GM20431 (cell line): ENCODE results near the gene GCH1.
"Not testable (repeated sequence)": the region's sequence is repeated elsewhere in the genome, so short reads cannot be mapped to it uniquely, and the experiment has no call there.

Source experiments
- in situ Hi-C: fragments of 300-500 bp; cut with MseI, MboI; formaldehyde crosslinking; loops from one replicate; pipeline ENCODE4 v1.15.0; 2020; ENCODE audit warnings: low sequenced_read_pairs; ENCODE audit not compliant: unreplicated experiment

The GCH1 gene

DNA sequence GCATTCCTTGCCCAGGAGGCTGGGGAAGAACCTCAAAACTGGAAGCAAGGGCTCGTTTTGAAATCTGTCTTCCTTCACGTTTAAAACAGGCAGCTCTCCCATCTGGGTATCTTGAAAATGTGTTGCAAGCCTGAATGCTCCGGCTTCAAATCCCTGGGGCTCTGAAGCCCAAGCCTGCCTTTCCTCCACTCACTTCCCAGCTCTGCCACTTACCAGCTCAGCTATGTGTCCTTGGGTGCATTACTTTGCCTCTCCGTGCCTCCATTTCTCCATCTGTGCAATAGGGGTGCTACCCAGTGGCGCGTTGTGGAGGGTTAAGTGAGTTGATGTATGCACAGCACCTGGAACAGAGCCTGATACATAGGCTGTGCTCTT, 97.6 kb downstream of the GCH1 start:
- in situ Hi-C loops: no loop called here

DNA sequence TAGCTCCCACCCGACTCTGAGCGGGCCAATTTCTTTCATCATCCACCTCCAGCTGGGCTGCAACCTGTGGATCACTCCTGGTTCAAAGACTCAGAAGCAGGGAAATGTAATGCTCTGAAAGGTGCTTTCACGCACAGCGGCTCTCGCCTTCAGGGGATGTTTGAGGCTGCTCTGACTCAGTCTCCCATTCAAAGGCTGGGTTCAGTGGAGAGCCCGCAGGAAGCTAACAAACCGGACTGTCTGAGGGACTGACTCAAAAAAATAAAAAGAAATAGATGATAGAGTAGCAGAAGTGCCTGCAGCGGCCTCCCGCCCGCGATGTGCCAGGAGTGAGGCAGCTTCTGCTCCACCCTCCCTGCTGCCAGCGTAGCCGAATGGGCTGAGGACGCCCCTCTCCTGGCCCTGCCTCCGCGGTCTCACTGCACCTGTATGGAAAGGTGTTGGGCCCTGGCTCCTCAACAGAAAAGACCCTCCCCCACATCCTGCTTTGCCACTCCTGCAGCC, 98.0 kb downstream of the GCH1 start:
- in situ Hi-C loops: no loop called here

DNA sequence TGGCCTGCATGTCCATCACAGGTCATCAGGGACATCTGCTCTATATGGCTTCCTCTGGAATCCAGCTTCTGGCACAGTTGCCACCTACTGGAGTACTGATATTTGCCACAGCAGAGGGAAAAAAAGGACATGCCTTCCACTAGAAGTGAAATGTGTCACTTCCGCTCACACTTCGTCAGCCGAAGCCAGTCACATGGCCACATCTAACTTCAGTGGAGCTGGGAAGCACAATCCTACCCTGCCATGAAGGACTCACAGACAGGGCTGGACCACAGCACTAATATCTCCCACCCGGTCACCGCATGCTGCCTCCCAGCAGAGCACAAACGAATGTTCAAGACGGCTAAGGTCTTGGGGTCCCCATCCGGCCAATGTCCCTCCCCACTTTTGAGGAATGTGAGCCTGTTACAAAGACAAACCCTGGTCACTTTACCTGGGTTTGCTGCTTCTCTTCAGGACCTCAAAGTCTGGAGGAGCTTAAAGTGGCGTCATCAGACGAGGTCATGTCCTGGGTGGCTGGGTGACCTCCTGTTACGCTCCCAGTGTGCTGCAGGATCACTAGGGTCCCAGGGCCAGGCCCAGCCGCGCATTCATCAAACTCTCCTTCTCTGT, 98.6 kb downstream of the GCH1 start:
- in situ Hi-C loops: no loop called here

- in situ Hi-C loops: no loop called here
Observed at GRCh38 chr14:54803396-54803795, 99.2 kb downstream of the GCH1 start.

DNA sequence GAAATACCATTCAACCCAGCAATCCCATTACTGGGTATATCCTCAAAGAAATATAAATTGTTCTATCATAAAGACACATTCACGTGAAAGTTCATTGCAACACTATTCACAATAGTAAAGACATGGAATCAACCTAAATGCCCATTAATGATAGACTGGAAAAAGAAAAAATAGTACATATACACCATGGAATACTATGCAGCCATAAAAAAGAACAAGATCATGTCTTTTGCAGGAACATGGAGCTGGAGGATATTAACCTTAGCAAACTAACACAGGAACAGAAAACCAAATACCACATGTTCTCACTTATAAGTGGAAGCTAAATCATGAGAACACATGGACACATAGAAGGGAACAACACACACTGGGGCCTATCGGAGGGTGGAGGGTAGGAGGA, 101.1 kb downstream of the GCH1 start:
- in situ Hi-C loops: not testable (repeated sequence)

- in situ Hi-C loops: loop anchor here (25.0 kb wide), 1 partner anchor 236 kb away; the partner anchor contains the start of gene SAMD4A
Observed at GRCh38 chr14:54798465-54799124, 104.0 kb downstream of the GCH1 start.

DNA sequence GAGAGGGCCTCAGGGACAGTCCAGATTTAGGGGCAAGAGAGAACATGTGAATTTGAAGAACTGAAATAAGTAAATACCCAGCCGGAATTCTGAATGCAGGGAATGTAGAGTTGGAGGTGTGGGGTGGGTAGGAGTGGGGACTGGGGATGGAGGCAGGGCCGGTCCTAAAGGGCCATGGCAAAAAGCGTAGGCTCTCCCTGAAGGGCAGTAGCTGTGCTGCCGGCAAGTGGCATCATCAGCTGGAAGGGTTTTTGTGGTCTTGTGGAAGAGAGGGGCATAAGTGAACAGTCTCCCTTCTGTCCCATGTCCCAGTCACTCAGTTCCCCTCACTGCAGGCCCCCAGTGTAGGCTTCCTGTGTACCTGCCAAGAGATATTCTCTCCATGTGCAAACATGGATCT, 104.6 kb downstream of the GCH1 start:
- in situ Hi-C loops: loop anchor here (25.0 kb wide), 1 partner anchor 236 kb away; the partner anchor contains the start of gene SAMD4A

DNA sequence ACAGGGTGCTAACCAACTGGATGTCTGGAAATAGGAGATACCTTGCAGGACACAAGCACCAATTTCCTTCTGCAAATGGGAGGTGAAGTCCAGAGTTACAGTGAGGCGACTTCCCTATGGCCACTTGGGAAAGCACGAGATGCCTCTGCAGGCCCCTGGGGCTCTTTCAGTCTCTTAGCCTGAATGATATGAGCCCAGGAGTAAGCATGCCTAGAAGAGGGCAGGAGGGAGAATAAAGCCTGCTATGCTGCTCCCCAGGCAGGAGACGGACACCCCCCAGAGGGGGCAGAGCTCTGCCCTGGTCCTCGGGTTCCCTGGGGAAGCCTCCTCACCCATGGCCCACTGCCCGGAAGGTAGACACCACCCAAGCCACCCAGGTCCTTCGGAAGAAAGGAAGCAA, 105.1 kb downstream of the GCH1 start:
- in situ Hi-C loops: loop anchor here (25.0 kb wide), 1 partner anchor 235 kb away; the partner anchor contains the start of gene SAMD4A

- in situ Hi-C loops: loop anchor here (25.0 kb wide), 1 partner anchor 235 kb away; the partner anchor contains the start of gene SAMD4A
Observed at GRCh38 chr14:54796961-54797360, 105.7 kb downstream of the GCH1 start.

DNA sequence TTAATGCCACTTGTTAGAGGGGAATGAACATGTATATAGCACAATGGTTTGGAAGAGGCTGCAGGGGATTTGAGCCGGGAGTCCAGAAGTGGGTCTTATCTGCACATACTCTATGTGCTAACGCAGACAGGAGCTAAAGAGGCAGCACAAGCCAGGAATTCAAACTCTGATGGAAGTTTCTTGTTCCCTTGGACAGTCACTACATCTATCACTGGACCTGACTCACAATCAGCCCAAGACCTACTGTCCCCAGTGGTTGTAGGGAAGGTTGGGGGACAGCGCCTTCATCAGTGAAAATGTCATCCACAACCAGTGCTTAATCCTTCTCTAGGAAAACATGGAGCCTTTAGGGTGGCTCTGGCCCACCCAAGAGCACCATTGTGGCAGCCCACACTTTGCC, 107.8 kb downstream of the GCH1 start:
- in situ Hi-C loops: loop anchor here (25.0 kb wide), 1 partner anchor 232 kb away; the partner anchor contains the start of gene SAMD4A

GRCh38 chr14:54794159-54794558, 108.5 kb downstream of the GCH1 start:
- in situ Hi-C loops: loop anchor here (25.0 kb wide), 1 partner anchor 232 kb away; the partner anchor contains the start of gene SAMD4A

- in situ Hi-C loops: loop anchor here (25.0 kb wide), 1 partner anchor 230 kb away; the partner anchor contains the start of gene SAMD4A
Observed at GRCh38 chr14:54792288-54792687, 110.3 kb downstream of the GCH1 start.
